Smooth muscle cell (in vitro differentiated cells): Measurements from ENCODE around the gene IER3IP1. TPM values are rescaled to one million over a fixed set of nuclear protein-coding genes. Genes with fewer than 3 reads are reported as not detected.

Source experiments
- DNase-seq: peaks from one replicate; lab custom pipeline; 2025; ENCODE audit not compliant: unreplicated experiment; lab: John Stamatoyannopoulos, UW
- H2AFZ ChIP-seq: fragments of 200-600 bp; sonication (generic); 2 replicates; pipeline ENCODE4 v1.6.0; 2016; ENCODE audit warnings: antibody characterized with exemption, low read depth, mild to moderate bottlenecking
- H3F3A ChIP-seq: fragments of 200-600 bp; sonication (generic); 2 replicates; pipeline ENCODE4 v1.6.0; 2017; ENCODE audit warnings: antibody characterized with exemption, low read depth
- H3K27ac ChIP-seq: fragments of 200-600 bp; sonication (generic); 2 replicates; pipeline ENCODE4 v1.5.1; 2016; ENCODE audit warnings: low read depth, mild to moderate bottlenecking
- H3K27me3 ChIP-seq: fragments of 200-600 bp; sonication (generic); 2 replicates; pipeline ENCODE4 v1.6.1; 2016; ENCODE audit warnings: low read depth, mild to moderate bottlenecking
- H3K36me3 ChIP-seq: fragments of 200-600 bp; sonication (generic); 2 replicates; pipeline ENCODE4 v1.5.1; 2016; ENCODE audit warnings: low read depth
- H3K4me1 ChIP-seq: fragments of 200-600 bp; sonication (generic); 2 replicates; pipeline ENCODE4 v1.5.1; 2016; ENCODE audit warnings: low read depth
- H3K4me2 ChIP-seq: fragments of 200-600 bp; sonication (generic); 2 replicates; pipeline ENCODE4 v1.6.0; 2016; ENCODE audit warnings: mild to moderate bottlenecking
- H3K4me3 ChIP-seq: fragments of 200-600 bp; sonication (generic); 2 replicates; pipeline ENCODE4 v1.5.1; 2016; ENCODE audit warnings: mild to moderate bottlenecking
- H3K79me2 ChIP-seq: fragments of 200-600 bp; sonication (generic); 2 replicates; pipeline ENCODE4 v1.6.0; 2016; ENCODE audit warnings: low read depth, mild to moderate bottlenecking
- H3K9ac ChIP-seq: fragments of 200-600 bp; sonication (generic); 2 replicates; pipeline ENCODE4 v1.6.0; 2016; ENCODE audit warnings: low read depth
- H3K9me3 ChIP-seq: fragments of 200-600 bp; sonication (generic); replicated peaks from 2 replicates; pipeline ENCODE4 v1.5.1; 2016; ENCODE audit warnings: low read depth
- H4K20me1 ChIP-seq: fragments of 200-600 bp; sonication (generic); 2 replicates; pipeline ENCODE4 v1.6.0; 2016; ENCODE audit warnings: low read depth
- CTCF ChIP-seq: fragments of 200-600 bp; sonication (generic); IDR thresholded peaks from 2 replicates; pipeline ENCODE4 v1.5.1; 2017; ENCODE audit warnings: borderline replicate concordance, mild to moderate bottlenecking, antibody characterized with exemption; ENCODE audit not compliant: insufficient read depth, poor library complexity, severe bottlenecking
- WGBS: methylation state at CpG from one replicate; pipeline ENCODE4 v1.1.7; 2016; ENCODE audit warnings: low lambda C conversion rate; 5-methylcytosine and 5-hydroxymethylcytosine counted together
- polyA plus RNA-seq: library from polyadenylated mRNA; unstranded; fragments of >200 nt; fragmentation: Nextera tagmentation; extraction: Ambion mirVana; gene quantifications from 2 replicates; pipeline ENCODE4 v1.2.1, GENCODE V29; 2016
- total RNA-seq: library from RNA; depleted of rRNA; stranded (reverse); fragments of >200 nt; gene quantifications from 2 replicates; pipeline ENCODE4 v1.2.3, GENCODE V29; 2014

The IER3IP1 gene
- total and polyA plus RNA-seq, 2 experiments from 2014 or later, result 35.8 to 39.9 TPM

GRCh38 chr18:47180765-47181164 lies 4.6 kb upstream of the IER3IP1 start:
- Histone ChIP-seq H3K4me2 (no peak overlapping the region), H3K79me2 (peaks cover 3% of the 10 kb centered on the region), H3F3A (no peaks in the 10 kb centered on the region), H3K4me1 (no peaks in the 10 kb centered on the region), H3K4me3 (no peak overlapping the region), H3K9ac (no peak overlapping the region), H3K36me3 (no peaks in the 10 kb centered on the region), H3K9me3 (no peaks in the 10 kb centered on the region), H3K27ac (no peak overlapping the region), H4K20me1 (no peaks in the 10 kb centered on the region), H2AFZ (no peak overlapping the region), H3K27me3 (no peaks in the 10 kb centered on the region)
- WGBS, result 80% methylated on average over 3 of the region's 3 CpGs
- no peak for DNase-seq
- TF ChIP-seq CTCF, result no peak

- no peak for TF ChIP-seq CTCF
- H3K79me2 ChIP-seq, result peaks cover 16% of the 10 kb centered on the region
- WGBS, result 88% methylated on average over 4 of the region's 4 CpGs
- H3K9me3 ChIP-seq, result no peaks in the 10 kb centered on the region
- H4K20me1 ChIP-seq, result peaks cover 7% of the 10 kb centered on the region
- no peaks in the 10 kb centered on the region for H3K27me3 ChIP-seq
- H3K9ac ChIP-seq, result no peak overlapping the region
- no peaks in the 10 kb centered on the region for H3K36me3 ChIP-seq
- no peaks in the 10 kb centered on the region for H3F3A ChIP-seq
- H2AFZ ChIP-seq, result no peak overlapping the region
- H3K4me2 ChIP-seq, result no peak overlapping the region
- H3K4me1 ChIP-seq, result peaks cover 7% of the 10 kb centered on the region
- H3K4me3 ChIP-seq, result no peak overlapping the region
- no peak for DNase-seq
- H3K27ac ChIP-seq, result no peak overlapping the region
Measured at GRCh38 chr18:47179520-47179919, 3.4 kb upstream of the IER3IP1 start.

- Histone ChIP-seq H2AFZ (peak overlapping the region; percentile 83), H3K27me3 (no peaks in the 10 kb centered on the region), H3K79me2 (peaks cover 57% of the 10 kb centered on the region), H3K9me3 (no peaks in the 10 kb centered on the region), H3K36me3 (no peaks in the 10 kb centered on the region), H3K4me3 (peak overlapping the region; percentile 81), H3K9ac (peak overlapping the region; percentile 93), H3K27ac (peak overlapping the region; percentile 83), H3F3A (no peaks in the 10 kb centered on the region), H3K4me1 (peaks cover 9% of the 10 kb centered on the region), H3K4me2 (peak overlapping the region; percentile 85), H4K20me1 (peaks cover 49% of the 10 kb centered on the region)
- TF ChIP-seq CTCF, result no peak
- DNase-seq, result no peak
- WGBS, result 4% methylated on average over 24 of the region's 24 CpGs
Measured at GRCh38 chr18:47175283-47175897, 774 bp downstream of the IER3IP1 start.

- TF ChIP-seq CTCF, result no peak
- Histone ChIP-seq H3K79me2 (peaks cover 65% of the 10 kb centered on the region), H3F3A (no peaks in the 10 kb centered on the region), H3K9me3 (no peaks in the 10 kb centered on the region), H3K36me3 (no peaks in the 10 kb centered on the region), H3K4me3 (peak overlapping the region; percentile 81), H3K27ac (no peak overlapping the region), H3K4me2 (peak overlapping the region; percentile 85), H2AFZ (no peak overlapping the region), H3K9ac (peak overlapping the region; percentile 93), H3K27me3 (no peaks in the 10 kb centered on the region), H3K4me1 (peaks cover 9% of the 10 kb centered on the region), H4K20me1 (peaks cover 56% of the 10 kb centered on the region)
- WGBS, result 76% methylated on average over 13 of the region's 13 CpGs
- no peak for DNase-seq
Measured at GRCh38 chr18:47174545-47175116, 1.5 kb downstream of the IER3IP1 start.
